HT-29 (cell line): ENCODE results near the gene SMPD4. TPM values are rescaled to one million over a fixed set of nuclear protein-coding genes. Genes with fewer than 3 reads are reported as not detected.
"Not testable (repeated sequence)": the region's sequence is repeated elsewhere in the genome, so short reads cannot be mapped to it uniquely, and the experiment has no call there.

Experiments
- DNase-seq: peaks from one replicate; pipeline ENCODE4 v3.0.0-alpha.2; 2015; ENCODE audit warnings: low spot score
- total RNA-seq: library from RNA; depleted of rRNA; stranded (reverse); fragments of >200 nt; shearing (Covaris generic); gene quantifications from 2 replicates; pipeline ENCODE4 v1.2.3, GENCODE V29; 2014

SMPD4 gene
- total RNA-seq, 1 experiment from 2014 or later, result 71.3 TPM

DNA sequence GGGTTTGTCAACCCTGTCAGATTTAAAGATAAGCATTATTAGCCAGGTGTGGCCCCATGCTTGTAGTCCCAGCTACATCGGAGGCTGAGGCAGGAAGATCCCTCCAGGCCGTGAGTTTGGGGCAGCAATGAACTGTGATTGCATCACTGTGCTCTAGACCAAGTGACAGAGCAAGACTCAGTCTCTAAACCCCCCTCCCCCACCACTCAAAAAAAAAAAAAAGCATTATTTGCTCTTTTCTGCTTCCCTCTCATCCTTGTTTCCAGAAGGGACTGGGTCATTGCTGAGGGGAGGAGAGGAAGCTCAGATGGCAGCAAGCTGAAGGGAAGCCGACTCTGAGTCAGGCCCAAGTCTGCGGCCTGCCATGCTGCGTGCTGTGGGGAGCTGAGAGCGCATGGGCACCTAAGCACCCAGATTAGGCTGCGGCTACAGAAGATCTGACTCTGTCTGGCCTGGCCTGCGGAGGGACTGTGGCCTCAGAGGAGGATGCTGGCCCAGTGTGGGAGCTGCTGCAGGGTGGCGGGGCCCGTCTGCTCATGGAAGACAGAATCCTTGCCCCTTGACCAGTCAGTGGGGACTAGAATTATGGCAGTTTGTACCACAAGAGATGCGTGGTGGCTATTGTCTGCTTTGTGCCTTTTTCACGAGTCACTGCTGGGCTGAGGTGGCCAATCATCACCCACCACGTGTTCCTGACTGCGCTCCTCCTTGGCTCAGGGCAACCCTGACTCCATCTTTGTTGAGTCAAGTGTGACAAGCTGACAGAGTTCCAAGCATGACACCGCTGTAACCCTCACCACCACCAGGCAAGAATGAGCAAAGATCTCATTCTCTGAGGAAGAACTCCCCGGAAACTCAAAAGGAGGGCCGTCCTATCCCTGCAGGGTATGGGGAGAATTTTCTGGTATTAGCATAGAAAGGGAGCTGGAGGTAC lies 6.7 kb upstream of the SMPD4 start:
- not testable (repeated sequence) for DNase-seq

DNA sequence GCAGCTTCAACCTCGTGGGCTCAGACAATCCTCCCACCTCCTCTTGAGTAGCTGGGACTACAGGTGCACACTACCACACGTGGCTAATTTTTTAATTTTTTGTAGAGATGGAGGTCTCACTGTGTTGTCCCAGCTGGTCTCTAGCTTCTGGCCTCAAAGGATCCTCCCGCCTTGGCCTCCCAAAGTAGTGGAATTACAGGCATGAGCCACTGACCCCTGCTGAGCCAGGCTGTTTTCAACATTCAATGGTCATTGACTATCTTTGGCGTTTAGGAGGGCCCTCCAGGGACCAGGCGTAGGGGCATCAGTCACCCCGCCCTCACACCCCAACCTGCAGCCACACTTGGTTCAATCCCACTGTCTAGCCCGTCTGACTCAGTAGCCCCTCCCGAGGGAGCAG lies 5.9 kb upstream of the SMPD4 start:
- no peak for DNase-seq

DNA sequence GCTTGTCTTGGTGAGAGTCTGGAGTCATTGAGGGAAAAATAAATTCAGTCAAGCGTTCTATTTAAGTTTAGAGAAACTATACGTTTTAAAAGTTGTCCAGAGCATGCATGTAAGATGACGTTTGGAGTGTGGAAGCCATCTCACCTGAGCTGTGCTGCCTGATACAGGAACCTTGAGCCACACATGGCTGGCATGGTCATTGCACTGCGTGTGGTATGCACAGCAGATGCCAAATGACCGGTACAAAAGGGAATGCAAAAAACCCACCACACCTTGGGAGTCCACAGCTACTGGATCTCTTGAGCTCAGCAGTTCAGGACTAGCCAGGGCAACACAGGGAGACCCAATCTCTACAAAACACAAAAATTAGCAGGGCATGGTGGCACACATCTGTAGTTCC lies 5.0 kb upstream of the SMPD4 start:
- no peak for DNase-seq

DNA sequence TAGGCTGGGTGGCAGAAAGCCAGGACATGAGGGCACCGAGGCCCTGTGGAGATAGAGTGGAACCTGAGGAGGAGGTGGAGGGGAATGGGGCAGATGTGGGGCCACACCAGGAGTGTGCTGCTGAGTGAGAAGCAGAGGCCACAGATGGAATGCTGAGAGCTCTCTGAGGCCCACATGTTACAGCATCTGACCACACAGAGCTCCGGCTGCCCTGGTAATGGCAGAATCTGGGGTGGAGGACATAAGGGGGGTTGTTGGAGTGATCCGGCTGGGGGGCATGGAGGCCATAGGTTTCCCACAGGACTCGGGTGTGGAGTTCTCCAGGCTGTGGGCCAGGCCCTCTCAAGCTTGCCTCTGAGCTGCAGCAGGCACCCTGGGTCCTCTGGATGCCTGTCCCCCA lies 4.5 kb upstream of the SMPD4 start:
- no peak for DNase-seq

DNA sequence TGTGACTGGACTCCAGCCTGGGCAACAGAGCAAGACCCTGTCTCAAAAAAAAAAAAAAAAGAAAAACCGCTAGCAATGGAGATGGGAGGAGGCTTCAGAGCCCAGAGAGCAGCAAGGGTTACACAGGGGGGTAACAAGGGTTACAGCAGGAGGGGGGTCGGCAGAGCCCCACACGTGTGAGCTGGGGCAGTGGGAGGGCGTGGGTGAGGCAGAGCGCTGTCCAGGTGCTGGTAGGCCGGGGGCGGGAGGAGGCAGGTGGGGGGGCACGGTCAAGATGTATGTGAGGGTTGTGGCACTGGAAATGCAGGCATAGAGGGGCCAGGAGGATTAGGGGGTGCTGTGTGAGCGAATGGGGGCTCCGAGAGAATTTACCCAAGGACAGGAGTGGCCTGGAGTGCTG lies 4.0 kb upstream of the SMPD4 start:
- no peak for DNase-seq

DNA sequence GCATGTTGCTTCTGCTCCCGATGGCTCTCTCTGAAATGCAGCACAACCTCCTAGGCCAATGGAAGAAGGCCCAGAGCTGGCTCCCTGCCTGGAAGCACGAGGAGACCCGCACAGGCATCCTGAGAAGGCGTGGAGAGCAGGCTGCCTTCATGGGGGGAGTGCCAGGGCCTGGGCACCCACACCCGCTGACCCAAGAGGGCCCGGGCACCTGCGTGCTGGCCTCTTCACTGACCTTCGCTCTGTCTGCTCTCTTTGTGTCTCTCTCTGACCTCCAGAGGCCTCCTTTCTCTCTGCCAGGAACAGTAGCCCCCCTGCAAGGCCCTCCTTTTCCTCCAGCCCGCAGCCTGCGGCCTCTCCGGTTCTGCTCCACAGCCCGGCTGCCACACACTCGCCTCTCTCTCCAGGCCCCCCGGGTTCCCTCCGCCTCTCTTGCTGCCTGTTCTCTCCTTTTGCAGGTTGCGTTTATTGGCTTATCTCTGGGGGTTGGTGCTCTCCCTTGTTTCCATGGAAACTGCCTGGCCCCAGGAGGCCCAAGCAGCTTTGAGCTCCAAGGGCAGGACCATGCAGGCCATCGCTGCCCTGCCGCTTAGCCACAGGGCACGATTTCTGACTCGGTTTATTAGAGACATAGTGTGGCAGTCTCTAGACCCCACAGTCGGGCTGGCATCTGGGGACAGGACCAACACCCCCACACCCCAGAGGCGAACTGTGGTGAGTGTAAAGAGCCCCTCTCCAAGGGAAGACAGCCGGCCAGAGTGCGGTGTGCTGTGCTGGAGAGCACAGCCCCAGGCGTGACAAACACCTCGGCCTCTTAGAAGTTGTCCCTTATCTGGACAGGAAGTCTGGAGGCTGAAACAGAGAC lies 2.3 kb upstream of the SMPD4 start:
- DNase-seq, result no peak

DNA sequence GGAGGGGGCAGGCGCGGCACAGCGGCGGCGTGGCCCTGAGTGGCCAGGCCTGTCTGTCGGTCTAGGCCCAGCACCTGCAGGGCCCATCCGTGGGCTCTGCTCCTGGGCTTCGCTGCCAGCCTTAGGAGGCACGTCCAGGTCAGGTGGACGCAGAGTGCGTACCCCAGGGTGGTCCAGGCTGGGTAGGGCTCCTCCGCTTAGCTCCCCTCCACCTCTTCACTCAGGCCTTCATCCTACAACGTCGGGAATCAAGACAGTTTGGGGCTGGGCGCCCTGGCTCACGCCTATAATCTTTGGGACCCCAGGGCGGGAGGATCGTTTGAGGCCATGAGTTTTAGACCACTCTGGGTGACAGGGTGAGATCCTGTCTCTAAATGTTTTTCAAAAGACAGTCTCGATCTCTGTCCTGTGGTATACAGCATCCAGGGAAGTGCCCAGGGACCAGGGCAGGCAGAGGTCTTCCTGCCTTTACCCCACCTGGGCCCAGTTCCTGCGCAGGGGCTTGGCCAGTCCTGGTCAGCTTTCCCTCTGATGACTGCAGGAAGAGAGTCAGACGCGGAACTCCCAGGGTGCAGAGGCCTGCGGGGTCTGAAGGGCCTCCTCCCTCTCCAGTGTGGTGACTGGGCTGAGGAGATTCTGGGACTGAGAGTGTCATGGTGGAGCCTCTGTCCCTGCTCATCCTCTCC lies 1.6 kb upstream of the SMPD4 start:
- DNase-seq, result not testable (repeated sequence)

DNA sequence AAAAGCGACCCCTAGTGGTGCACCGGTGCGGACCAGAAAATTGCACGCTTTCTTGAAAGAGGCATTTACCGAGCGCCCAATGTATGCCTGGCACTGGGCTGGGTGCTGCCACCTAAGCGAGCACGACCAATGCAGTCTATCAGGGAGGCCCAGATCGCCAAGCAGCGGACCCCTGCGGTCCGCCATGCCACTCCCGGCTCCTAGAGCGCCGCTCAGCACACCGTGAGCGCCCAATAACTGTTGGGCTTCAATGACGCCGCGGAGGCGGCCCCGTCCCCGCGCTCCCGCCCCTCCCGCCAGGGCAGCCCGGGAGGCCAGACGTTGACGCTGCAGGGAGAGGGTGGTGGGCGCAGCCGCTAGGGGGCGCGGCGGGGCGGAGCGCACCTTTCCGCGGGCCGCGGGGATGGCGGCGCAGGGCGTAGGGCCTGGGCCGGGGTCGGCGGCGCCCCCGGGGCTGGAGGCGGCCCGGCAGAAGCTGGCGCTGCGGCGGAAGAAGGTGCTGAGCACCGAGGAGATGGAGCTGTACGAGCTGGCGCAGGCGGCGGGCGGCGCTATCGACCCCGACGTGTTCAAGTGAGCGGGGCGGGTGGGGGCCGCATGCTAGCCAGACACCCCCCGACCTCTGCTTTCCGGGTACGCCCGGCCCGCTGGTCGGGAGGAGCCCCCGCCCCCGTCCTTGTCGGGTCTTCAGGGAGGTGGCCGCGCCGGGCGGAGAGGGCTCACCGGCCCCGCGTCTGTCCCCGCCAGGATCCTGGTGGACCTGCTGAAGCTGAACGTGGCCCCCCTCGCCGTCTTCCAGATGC lies 679 bp upstream of the SMPD4 start, which contains the start of gene MZT2B:
MZT2B (plus strand) TSS at position 383 of the 803 bp plus-strand sequence; CDS start at position 404, 21 bp downstream.
- DNase-seq, result peak; percentile 84

DNA sequence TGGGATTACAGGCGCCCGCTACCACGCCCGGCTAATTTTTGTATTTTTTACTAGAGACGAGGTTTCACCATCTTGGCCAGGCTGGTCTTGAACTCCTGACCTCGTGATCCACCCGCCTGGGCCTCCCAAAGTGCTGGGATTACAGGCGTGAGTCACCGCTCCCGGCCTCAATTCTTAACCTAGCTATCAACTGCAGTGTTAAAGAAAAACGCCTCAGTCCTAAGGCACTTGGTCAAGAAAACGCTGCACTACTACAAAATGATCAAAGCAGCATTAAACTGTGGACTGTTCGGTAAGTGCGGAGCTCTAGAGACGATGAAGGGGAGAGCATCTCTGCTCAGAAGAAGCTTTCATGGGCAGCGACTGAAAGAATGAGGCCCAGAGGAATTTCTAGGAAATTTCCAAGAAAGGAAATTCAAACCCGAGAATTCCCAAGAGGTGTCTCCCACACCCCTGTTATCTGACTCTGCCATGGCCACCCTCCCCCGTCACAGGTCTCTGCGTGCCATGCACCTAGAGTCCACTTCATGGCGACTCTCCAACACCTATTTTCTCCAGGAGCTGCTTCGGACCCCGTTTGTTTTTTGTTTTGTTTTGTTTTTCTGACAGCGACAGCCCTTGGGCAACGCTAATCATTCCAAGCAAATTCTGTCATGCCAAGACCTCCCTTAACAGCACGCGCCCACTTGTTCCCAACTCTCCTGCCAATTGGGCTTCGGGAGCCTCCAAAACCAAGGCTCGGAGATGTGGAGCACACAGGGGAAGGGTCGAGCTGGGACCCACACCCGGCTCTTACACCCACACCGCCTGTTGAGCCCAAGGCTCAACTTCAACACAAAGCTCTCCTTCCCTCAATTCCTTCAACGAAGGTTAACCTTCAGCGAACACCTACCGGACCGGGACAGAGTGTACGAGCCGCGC lies 738 bp downstream of the SMPD4 start:
- peak; percentile 7 for DNase-seq

DNA sequence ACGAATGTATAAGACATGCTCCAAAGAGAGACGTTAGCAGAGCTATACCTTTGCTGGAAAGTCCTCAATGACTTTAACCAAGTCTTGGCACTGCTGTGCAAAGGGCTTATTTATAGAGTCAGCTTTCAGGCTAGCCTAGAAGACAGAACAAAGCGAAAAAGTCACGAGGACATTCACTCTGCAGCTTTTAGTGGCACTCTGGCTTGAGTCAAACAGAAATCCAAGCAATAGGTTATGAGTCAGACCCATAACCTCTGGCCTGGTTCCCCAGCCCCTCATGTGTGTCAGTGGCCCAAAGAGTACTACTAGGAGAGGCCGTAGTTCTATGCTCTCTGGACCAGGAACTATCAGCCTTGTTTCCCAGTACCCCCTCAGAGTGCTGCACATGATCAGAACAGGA lies 6.5 kb downstream of the SMPD4 start:
- not testable (repeated sequence) for DNase-seq

DNA sequence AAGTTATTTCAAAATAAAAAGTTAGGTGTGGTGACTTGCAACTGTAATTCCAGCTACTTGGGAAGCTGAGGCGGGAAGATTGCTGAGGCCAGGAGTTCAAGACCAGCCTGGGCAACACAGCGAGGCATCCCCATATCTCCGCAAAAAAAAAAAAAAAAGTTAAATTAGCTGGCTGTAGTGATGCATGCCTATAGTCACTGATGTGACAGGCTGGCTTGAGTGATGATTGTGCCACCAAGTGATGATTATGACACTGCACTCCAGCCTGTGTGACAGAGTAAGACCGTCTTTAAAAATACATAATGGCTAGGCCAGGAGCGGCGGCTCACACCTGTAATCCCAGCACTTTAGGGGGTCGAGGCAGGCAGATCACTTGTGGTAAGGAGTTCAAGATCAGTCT lies 11.5 kb downstream of the SMPD4 start:
- DNase-seq, result no peak

DNA sequence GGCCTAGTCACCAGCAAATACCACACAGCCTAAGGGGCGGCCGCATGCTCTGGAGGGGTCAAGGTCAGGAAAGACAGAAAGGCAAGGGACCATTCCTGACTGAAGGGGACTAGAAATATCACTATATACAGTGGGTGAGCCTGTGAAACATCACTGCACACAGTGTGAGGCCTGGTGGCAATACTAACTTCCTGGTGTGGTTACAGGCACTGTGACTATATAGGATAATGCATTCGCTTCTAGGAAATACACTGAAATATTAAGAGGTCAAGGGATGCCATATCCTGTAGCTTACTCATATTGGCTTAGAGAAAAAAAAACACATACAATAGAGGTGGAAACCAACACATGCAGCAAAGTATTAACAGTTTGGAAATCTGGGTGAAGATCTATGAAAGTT lies 12.2 kb downstream of the SMPD4 start:
- not testable (repeated sequence) for DNase-seq

DNA sequence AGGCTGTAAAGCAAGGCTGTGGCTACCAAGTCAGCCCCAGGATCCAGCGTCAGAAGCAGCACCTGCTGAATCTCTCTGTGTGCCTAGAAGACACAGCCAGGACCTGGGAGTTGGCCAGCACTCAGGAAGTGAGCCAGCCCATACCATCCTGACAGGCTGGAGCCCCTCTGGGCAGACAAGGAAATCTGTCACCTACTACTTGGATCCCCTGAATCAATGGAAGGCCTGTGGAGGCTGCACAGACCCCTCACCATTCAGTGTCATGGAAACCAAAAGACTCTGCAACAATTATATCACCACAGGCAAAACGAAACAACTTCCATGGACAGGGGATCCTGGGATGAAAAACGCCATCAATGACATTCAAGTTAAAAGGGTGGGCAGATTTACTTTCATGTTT lies 14.8 kb downstream of the SMPD4 start:
- DNase-seq, result not testable (repeated sequence)

DNA sequence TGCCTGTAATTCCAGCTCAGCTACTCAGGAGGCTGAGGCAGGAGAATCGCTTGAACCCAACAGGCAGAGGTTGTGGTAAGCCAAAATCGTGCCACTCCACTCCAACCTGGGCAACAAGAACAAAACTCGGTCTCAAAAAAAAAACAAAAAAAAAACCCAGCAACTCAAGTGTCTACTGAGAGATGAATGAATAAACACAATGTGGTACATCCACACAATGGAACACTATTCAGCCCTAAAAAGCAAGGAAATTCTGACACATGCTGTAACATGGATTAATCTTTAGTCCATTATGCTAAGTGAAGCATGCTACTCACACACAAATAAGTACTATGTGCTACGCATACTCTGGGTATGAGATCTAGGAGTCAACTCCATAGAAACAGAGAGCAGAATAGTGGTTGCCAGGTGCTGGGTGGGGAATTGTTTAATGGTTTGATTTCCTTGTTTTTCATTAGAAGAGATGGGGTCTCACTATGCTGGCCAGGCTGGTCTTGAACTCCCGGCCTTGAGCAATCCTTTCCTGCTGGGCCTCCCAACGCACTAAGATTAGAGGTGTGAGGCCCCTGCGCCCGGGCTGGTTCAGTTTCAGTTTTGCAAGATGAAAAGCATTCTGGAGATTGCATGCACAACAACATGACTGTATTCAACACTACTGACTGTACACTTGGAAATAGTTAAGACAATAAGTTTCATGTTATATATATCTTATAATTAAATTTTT lies 15.9 kb downstream of the SMPD4 start:
- DNase-seq, result no peak

DNA sequence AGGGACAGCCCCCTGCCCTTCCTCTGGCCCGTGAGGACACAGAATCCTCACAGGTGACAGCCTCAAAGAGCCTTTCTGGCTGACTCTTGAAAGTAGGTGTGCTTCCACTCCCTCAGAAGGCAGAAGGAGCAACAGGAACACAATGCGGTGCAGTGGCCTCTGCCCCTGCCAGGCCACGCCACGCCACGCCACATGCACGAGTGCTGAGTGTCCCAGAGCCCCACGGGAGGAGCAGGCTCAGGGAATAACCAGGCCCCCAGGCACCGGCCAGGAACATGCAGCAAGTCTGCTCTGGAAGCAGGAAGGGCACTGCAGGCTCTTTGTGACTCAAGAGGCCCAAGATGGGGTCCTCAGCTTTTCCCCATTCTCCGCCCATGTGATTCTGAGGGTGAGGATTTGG lies 18.4 kb downstream of the SMPD4 start:
- DNase-seq, result no peak

DNA sequence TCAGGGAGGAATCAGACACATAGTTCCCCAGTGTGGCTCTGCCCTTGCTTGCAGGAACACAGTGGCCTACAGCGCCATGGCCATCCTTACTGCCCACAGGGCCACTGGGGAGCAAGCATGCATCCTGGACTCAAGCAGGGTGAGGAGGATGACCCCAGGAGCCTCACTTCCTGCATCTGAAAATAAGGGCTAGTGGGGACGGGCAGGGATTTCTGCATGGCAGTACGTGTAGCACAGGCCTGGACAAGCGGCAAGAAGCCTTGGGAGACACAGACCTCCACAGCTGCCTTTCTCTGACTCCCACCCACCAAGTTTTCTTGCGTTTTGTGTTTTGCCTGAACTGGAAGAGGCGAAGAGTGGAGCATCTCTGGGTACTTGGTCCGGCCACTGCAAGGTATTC lies 18.9 kb downstream of the SMPD4 start:
- not testable (repeated sequence) for DNase-seq

DNA sequence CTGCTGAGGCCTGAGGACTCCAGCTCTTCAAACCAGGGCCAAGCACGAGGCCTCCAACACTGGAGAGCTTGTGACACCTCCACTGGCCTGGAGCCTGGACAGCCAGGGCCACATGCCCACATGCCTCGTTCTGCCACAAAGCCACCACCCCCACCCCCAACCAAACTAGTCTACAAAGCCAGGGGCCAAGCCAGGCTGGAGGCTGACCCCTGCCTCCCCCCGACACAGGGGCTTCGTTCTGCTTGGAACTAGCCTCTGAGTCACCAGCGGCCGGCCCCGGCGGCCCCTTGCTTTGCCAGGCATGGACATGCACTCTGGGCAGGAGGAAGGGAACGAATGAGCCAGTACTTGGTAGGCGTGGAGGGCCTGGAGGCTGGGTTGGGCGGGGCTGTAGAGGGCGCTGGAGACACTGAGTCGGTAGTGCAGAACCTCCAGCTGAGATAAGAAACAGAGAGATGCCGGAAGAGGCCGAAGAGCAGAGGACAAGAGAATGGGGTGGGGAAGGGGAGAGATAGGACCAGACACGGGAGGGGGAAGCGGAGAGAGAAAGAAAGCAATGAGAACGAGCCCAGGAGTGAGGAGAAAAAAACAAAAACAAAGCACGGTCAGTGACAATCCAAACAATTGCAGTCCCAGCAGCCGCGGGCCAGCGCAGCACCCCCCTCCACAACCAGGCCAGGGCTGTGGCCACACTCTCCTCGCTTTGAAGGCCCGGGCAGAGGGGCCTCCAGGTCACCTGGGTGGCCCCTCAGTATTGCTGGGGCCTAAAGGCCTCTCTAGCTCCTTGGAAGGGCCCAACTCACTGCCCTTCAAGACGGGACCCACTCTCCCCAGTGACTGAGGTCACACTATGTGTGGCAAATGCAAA lies 20.3 kb downstream of the SMPD4 start:
- DNase-seq, result not testable (repeated sequence)

DNA sequence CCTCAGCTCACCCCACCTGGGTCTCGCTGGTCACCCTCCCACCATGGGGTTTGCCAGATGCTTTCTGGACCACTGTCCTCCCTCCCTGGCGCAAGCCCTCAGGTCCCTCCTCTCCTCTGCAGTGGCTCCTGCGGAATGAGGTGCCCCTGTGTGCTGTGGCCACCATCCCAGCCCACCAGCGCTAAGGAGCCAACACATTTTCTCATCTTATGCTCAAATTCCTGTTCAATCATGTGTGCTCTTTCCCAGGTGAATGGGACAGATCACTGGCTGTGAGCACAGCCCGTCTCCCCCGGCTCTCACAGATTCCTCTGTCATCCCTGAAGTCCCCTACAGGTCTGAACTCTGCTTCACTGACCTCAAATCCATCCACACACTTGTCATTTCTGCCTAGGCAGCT lies 21.3 kb downstream of the SMPD4 start:
- no peak for DNase-seq
